Fibroblast of skin of back (primary cell): Measurements from ENCODE around the gene NOTCH2. TPM values are rescaled to one million over a fixed set of nuclear protein-coding genes. Genes with fewer than 3 reads are reported as not detected.
"Not testable (repeated sequence)": the region's sequence is repeated elsewhere in the genome, so short reads cannot be mapped to it uniquely, and the experiment has no call there.

Source experiments
- DNase-seq: peaks from one replicate; pipeline ENCODE4 v3.0.0-alpha.2; 2013
- polyA plus RNA-seq, 2 experiments: library from polyadenylated mRNA; unstranded; fragments of 120-200 nt; gene quantifications; one replicate each; pipeline ENCODE4 v1.2.1, GENCODE V29; 2013; ENCODE audit not compliant: insufficient read length in 2 of 2

Gene NOTCH2
- polyA plus RNA-seq (2013, experiment 1 of 2; ENCODE audit: insufficient read length) = 81.6 TPM
- polyA plus RNA-seq (2013, experiment 2 of 2; ENCODE audit: insufficient read length) = 83.4 TPM

DNA sequence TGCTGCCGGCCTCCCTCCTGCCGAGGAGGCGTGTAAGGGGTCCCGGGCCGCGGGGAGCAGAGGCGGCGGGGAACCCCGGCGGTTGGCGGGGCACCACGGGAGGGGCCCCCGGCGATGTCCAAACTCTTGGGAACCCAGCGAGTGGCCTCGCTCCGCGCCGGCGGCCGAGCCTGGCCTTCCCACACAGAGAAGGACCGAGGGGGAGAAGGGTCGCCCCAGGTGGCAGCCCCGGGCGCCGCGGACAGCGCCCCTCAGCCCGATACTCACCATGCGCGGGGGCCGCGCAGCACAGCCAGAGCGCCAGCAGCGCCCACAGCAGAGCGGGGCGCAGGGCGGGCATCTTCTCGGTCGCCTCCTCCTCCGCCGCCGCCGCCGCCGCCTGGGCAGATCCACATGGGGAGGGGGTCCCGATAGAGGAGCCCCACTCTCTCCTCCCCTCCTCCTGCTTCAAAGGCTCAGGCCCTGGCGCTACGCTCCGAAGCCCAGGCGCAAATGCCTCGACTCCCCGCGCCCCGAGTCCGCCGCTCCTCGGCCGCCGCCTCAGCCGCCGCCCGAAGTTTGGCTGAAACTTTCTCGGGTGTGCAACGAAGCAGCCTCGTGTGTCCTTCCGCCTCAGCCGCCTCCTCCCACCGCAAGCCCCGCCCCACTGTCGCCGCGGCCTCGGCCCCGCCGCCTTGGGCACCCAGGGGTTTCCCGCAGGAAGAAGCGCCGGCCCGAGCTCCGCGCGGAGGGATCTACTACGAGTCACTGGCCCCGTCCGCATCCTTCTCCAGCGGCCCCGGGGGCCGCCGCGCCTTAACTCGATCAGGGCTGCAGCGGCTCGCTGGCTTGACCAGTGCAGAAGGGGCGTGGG, at the start of gene NOTCH2:
TSS of gene NOTCH2 (minus strand) at position 596 of the 853 bp plus-strand sequence. CDS start at position 340, 256 bp downstream.
- peak; percentile 28 for DNase-seq

DNA sequence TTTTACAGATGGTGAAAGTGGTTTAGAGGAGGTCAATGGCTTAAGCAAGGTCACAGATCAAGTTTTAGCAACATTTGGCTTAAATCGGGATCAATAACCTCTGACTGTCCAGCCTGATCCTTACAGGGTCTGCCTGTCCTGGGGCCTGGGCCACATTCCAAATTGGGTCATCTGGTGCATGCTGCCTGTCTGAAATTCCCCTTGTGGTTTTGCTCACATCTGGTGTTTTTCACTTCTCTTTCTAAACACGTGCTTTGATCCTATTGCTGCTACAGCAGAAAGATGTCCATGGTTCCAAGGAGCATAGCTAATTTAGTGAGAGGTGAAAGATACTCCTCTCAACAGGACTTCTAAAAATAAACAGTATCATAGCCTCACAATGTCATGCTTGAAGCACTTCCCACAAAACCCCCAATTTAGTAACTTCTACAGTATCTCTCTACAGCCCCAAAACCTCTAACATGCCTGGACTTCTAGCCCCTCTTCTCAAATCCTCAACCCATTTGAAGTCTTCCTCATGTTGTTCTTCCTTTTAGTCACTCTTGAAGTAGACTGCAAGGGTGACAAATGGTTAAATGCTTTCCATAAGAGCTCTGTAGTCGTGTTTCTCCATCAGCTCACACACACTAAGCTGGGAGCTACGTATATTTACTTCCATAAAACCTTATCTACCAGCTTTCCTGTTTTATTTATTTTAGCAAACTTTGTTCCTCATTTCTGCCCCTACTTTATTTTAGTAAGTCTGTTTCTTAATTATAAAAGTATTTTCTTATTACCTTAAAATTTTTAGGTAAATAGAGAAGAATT, 48.1 kb upstream of the NOTCH2 start:
- not testable (repeated sequence) for DNase-seq

DNA sequence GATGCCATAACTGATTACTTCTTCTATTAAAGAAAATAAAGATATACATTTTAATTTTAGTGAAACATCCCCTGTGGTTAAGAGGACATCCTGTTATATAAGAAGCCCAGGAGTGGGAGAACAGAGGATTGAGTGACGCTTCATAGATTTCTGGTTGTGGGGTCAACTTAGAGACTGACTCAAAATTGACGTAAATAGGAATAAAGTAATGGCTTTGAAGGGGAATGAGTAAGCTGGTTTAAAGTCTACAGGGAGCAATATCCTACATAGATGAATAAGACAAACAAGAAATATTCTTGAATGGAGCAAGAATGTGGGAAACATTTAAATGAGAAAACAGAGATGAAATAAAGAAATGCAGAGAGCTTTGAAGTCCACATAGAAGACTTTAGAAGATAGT, 46.6 kb upstream of the NOTCH2 start:
- DNase-seq = peak; percentile 44

DNA sequence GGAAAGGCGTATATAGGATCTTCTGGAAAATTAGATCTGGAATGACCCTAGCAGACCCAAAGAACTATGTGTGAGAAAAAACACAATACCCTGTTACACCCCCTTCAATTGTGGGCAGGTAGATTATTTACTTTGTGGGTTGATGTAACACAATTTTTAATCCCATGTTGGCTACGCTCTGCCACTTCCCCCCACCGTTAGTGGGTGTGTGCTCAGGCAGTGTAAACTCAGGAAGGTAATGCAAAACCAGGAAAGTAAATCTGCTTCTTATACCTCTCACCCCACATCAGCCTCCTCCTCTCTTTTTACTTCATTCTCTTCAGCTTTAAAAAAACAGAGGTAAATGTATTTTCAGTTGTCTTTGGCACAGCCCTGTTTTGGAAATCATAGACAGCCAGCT, 43.7 kb upstream of the NOTCH2 start:
- not testable (repeated sequence) for DNase-seq

DNA sequence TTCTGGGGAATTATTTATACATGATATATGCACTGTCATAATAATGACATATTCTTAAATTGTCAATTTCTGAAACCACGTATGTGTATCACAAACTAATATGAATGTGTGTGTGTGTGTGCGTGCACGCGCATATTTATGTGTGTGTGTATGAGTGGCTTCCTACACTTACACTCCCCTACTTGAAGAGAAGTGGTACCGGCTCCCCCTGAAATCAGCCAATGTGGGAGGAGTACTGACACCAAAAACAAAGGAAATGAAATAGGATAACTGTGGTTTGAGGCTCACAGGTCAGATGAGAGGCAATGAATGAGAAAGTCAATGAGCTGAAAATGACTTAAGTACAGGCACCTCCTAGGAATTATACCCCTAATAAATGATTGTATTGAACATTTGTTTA, 42.8 kb upstream of the NOTCH2 start:
- DNase-seq = not testable (repeated sequence)

DNA sequence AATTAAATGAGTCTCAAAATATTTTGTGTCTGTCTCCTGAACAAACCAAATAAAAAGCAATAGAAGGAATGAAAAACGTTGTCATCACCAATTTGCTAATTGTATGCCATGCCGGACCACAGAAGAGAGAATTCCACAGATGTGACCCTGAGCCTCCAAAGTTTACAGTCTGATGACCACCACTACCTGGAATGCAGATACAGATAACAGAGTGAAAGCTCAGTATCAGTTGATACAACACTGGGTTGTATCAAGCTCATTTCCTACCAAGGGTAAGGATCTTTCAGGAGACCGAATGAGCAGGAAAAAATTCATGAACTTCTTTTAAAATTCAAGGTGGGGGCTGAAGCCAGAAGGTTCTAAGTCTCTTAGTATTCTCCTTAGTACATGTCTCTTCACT, 42.3 kb upstream of the NOTCH2 start:
- DNase-seq = not testable (repeated sequence)

DNA sequence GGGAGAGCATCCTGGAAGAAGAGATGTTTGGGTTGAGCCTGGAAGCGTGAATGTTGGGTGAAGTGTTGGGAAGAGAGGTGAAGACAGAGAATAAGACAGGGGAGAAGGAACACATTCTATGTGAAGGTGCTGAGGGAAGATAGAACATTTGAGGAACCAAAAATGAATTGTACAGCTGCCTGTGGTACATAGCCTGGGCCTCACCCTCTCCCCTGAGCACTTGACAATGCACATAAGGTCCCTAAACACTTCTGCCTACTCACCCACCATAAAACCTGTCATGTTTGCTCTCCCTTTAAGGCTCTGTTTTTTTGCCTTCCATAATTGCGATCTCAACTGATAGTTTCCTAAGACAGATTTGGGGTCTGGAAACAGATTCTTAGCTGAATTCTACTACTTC, 41.5 kb upstream of the NOTCH2 start:
- DNase-seq = not testable (repeated sequence)

DNA sequence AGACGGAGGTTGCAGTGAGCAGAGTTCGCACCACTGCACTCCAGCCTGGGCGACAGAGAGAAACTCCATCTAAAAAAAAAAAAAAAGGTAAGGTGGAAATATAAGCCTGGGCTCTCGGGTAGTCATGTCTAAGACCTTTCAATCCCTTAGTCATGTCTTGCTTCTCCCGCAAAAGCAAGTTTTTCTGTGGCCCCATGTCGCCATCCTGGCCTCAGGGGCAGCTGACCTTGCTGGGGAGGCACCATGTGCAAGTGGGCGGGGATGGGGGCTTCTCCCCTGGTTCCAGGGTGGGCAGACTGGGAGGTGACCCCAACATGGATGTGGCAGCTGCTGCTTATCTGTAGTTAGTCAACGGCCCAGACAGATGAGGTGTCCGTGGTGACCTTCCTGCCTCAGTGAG, 40.2 kb upstream of the NOTCH2 start:
- not testable (repeated sequence) for DNase-seq

DNA sequence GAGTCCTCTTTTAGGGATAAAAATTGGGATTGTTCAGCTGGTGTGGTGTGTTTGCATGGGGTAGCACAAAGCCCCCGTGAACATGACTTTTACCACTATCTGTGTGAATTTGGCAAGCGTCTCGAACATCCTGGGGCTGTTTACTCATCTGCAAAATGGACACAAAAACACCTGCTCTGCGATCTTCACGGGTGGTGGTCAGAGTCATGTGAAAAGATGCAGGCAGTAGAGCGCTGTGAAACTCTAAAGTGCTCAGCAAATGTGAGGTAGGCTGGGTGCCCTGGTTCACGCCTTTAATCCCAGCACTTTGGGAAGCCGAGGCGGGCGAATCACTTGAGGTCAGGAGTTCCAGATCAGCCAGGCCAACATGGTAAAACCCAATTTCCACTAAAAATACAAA, 39.7 kb upstream of the NOTCH2 start:
- not testable (repeated sequence) for DNase-seq

DNA sequence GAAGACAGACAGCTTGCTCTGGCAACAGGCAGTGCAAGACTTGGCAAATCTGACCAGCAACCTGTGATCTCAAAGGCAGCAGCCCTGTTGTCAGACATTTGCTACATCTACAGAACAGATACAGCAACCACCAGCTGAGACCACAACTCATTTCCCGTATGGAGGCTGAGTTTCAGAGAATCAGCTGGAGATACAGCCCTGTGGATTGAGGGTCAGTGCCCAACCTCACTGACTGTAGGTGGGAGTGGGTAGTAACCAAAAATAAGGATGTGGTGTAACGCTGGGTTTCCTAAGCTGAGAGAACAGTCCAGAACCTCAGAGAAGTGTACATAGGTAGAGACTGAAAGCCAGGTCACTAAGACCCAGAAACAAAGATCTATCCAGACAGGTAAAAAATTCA, 35.8 kb upstream of the NOTCH2 start:
- not testable (repeated sequence) for DNase-seq

DNA sequence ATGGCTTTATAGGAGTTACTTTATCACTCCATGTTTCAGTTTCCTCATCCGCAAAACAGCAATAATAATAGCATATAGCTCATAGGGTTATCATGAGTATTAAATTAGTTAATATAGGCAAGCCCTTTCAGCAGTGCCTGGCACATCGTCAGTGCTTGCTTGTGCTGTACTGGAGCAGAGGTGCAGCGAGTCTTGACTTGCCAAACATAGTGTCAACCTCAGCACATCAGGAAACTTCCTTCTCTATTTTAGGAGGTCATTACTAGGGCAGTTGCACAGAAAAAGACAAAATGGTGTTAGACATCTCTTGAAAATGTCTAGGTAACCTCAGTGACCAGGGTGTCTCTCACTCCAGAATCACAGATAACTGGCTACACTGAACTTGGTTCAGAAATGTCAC, 34.3 kb upstream of the NOTCH2 start:
- DNase-seq = not testable (repeated sequence)

DNA sequence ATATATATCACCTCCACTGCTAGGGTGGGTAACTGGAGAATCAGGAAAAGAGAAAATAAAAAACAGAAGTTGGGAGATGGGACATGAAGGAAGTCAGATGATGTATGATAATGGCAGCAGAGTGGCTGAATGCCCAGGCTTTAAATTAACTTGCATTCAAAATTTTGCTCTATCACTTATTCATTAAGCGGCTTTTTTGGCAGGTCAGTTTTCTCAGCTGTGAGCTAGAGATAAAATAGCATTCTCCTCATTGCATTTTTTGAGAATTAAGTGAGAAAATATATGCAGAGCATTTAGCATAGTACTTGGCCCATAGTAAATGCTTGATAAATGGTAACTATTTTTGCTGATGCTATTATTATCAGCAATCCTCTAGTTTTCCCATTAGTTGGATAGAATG, 32.1 kb upstream of the NOTCH2 start:
- not testable (repeated sequence) for DNase-seq

DNA sequence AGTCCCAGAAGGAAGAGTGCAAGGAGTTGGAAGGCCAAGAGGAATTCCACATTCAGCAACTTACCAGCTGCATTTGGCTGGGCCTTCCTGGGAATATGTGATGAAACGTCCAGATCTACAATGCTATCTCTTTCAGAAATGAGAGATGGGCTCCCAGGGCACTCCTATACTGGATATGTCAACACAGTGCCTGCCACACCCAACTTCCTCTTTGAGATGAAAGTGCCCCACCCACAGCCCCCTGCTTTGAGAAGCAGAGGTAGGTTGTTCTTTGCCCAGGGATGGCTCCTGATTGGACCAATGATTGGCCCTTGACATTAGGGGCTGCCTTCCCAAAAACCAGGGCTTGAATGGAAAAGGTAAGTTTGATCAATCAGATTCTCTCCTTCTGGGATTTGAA, 31.1 kb upstream of the NOTCH2 start:
- DNase-seq = not testable (repeated sequence)

DNA sequence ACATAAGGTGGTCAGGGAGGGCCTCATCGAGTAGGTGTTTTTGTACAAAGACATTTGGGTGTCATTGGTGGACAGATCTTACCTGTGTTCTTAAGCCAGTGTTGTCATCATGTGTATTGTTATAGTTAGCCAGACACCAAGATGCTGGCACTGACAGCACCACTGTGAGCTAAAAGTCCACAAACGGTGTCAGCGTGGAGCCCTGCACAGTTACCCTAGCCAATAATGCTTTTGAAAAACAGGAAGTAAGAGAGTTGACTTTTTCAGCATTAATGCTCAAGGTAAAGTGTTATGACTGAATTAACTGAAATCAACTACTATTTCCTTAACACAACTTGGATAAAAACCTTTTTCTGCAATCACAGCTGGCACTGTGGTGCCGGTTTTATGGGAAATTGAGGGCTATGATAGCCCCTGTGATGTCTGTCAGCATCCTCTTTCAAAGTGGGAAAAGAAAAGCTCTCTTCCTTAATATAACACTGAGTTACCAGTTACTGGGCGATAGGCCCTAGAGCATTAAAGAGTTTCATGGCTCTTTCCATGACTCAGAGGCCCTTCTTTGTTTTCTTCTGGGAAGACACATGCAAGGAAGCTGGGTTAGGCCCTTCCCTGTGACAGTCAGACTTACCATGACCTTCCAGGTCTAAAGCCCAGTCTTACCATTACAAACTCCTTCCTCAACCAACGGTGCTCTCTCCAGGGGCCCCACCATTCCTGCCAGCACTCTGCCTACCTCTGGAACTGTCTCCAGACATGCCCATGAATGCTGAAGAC, 29.7 kb upstream of the NOTCH2 start:
- not testable (repeated sequence) for DNase-seq

DNA sequence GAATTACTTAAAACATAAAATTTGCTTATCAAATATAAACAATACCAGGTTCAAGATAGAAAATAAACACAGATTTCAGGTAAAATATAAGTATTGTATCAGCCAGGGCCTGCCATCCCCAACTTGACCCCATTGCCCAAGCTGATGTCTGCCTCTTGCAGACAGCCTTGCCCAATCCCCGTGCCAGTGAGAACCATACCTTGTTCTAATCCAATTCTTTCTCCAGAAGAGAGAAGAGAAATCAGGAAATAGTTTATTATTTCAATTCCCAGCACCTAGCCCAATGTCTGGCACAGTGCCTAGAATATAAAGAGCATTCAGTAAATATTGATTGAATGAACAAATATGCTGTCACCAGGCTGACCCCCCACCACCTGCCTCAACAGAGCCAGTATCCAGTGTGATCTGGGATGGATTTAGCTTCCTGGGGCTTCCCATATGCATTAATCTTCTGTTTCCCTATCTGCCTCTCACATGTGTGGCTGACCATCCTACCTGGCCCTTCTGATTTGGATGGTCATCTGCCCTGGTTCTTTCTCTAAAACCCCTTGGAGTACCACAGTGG, 27.6 kb upstream of the NOTCH2 start:
- DNase-seq = not testable (repeated sequence)

DNA sequence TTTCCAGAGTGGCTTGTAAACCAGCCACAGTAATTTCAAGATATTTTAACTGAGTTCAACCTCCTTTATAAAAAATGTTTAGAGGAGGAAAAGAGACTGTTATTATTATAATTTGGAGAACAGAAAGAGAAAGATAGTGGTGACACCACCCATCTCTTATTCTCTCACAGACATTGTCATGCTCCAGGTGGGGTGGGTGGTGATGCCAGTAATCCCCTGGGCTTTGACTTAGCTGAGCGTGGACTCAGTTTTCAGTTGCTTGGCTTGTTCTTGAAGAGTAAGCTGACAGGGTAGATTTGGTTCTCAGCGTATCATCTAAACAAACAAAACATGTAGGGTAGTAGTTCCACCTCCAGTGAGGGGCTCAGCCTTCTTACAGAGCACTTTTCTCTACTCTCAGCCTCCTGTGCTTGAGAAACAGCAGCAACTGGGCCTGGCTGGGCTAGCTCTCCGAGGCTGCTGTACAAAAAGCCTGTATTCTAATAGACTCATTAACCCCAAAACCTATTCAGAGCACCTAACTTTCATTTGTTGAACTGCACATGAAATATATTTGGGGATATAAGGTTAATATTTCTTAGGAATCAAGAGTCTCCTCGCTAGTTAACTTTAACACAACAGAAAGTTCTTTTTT, 24.2 kb upstream of the NOTCH2 start:
- not testable (repeated sequence) for DNase-seq

DNA sequence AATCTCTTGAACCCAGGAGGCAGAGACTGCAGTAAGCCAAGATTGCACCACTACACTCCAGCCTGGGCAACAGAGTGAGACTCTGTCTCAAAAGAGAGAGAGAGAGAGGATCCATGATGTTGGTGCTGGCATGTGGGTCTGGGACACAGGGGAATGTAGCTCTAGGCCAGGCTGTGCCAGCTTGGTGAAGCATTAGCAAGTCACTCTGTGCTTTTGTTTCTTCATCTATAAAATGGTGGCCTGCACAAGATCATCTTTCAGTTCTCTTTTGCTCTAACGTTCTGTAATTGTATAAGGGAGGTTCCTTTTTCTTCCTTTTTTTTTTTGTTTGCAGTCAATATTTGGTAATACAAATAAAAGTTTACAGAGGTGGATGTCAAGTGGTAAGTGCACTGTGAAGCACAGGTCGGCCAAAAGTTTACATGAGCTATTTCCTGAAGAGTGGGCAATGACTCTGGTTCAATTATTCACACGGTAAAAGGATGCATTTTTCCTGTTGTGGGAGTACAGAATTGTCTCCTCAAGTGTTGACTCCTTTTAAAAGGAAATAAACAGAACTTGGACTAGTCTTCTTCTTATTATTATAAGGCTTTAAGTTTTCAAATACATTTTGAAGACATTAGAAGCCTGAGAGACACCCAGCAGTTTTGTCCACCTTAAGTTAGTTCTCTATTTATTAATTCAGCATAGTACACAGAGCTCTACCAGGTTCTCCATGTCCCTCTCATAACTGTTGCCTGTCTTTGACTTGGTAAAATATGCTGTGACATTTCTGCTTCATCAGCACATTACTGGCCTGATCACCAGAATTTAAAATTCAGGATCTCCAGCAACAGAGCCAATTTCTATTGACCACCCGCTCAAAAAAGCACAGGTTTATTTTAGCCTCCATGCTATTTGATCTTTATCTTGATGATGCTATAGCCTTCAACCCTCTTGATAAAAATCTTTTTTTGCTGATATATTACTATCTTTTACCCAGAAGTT, 23.1 kb upstream of the NOTCH2 start:
- not testable (repeated sequence) for DNase-seq

DNA sequence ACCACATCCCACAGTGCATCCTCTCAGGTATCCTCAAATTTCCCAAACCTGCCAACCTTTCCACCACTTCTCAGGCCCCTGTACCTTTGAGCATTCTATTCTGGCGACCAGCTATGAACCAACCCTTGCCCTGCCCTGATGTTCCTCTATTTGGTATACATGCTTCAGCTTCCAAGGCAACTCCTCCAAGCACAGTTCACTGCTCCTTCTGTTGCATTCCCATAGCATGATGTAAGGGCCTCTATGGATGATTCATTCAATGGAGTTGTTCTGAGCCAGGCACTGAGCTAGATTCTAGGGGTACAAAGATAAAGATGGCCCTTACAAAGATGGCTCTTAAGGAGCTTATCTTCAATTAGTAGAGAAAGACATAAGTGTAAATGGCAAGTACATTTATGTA, 21.4 kb upstream of the NOTCH2 start:
- DNase-seq = not testable (repeated sequence)

DNA sequence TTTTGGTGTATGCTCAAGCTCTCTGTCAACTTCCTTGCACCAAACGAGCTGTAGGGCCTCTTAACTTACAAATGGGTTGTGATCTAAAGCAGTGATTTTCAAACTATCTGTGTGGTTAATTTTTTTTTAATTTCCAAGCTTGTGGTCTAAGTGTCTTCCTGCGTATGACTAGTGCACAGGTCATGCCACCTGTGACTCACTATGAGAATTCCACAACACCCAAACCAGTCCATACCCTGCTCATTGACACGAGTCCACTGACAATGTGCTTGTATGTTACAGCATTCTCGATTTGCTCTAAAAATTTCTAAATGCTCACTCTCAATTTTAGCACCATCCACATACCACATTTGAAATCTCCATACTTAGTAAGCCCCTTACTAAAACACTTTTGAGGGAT, 18.5 kb upstream of the NOTCH2 start:
- DNase-seq = peak; percentile 79

DNA sequence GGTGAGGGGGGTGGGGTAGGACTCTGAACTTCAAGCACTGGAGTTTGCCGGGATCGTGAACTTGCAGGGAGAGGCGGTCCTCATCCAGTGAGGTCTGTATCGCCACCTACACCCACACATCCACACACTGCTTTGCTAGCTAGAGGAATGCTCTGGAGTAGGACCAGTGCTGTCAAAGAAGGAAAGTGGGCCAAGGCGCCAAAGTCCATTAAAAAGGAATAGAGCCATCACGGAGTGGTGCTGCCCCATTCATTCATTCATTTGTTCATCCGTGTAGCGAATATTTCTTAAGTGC, 405 bp upstream of the NOTCH2 start:
- not testable (repeated sequence) for DNase-seq

DNA sequence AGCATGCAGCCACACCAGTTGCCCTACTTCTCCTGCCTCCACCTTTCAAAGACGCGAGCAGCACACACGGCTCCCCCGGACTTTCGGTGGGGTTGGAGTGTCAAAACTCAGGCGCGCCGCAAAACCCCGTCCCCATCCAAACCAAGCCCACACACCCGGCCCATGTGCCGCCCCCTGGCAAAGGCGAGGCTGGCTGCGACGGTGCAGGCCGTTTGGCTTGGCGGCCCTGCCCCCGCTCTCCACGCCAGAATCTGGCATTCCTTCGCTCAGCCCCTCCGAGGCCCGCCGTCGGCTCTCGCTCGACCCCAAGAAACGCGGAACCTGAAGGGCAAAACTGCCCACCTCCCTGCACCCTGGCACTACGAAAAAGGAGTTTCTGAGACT, 787 bp downstream of the NOTCH2 start:
- not testable (repeated sequence) for DNase-seq
